ENCODE results near the gene MPRIP.

Gene MPRIP

DNA sequence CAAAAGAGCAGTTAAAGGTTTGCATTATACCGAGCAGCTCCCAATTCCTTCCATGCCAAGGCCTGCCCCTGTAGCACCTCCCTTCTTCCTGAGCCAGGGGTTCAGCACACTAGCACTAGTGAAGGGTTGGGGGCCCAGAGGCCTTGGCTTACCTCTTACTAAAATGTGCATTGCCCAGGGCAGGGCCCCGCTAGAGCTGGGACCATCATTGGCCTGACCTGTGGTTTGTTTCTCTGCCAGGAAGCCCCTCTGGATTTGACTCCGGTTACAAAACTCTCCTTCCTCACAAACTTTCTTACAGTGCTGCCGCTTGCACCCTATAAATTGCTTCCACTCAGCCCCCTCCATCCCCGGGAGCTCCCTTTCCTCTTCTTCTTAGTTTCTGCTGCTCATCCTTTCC, 33.8 kb downstream of the MPRIP start:
- no peak for ATAC-seq
- no peak for TF ChIP-seq POU6F1 (CRISPR knock-in tag; IDR thresholded peaks at IDR 0.05; ENCODE audit: borderline replicate concordance, low read depth)
- no peak for TF ChIP-seq RARB (CRISPR knock-in tag; IDR thresholded peaks at IDR 0.05)

DNA sequence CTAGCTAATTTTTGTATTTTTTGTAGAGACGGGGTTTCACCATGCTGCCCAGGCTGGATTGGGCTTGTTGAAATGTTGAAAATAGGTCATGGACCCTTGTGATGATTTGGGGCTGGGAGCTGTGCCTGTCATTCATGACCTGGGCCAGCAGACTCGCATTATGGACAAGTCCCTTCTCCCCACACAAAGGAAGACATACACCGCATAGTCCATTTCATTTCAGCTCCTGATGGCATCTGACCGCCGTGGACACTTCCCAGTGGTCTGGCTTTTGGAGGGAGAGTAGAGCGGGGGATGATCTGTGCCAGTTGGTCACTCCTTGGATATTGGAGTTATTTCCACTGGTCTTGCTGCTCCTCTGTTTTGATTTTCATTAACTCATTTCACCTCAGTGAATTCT, 34.8 kb downstream of the MPRIP start:
- TF ChIP-seq SNAI2 (CRISPR knock-in tag; IDR thresholded peaks at IDR 0.05), result no peak
- no peak for TF ChIP-seq CREB5 (CRISPR knock-in tag; IDR thresholded peaks at IDR 0.05; ENCODE audit: low read depth)
- no peak for TF ChIP-seq PPARA (CRISPR knock-in tag; IDR thresholded peaks at IDR 0.05; ENCODE audit: borderline replicate concordance)
- no peak for TF ChIP-seq BACH2 (CRISPR knock-in tag; IDR thresholded peaks at IDR 0.05; ENCODE audit: borderline replicate concordance)
- ATAC-seq, result no peak

DNA sequence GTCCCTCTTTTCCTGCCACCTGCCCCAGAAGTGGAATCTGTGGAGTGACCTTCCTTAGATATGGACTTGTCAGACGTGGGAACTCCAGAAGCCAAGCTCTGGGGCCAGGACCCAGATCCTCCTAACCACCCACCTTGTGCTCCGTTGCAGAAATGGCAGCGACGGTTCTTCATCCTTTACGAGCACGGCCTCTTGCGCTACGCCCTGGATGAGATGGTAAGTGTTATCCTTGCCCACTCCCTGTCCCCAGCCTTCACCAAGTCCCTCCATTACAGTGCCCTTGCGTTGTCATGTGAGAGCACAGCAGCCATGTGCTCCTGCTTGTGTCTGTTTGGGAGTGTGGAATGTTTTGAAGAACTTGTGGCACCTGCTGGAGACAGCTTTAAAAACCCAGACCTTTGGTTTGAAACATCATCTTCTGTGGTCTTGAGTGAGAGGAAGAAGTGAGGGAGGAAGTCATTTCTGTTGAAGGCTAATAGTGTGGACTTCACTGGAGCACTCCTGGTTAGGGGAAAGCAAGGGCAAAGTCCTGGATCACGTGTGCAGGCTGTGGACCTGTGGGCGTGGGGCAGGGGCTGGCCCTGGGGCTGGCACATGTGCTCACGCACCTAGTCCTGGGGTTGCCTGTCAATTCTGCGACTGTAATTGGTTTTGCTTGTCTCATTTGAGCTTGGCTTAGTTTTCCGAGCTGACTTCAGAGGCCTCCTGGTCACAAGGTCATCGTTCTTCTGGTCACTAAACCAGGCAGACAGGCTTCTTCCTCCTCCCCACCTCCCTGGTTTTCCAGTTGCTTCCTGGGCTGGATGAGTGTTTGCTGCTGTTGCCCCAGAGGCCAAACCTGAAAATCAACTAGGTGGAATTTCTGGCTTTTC, 35.8 kb downstream of the MPRIP start:
- no peak for TF ChIP-seq POU6F1 (CRISPR knock-in tag; IDR thresholded peaks at IDR 0.05; ENCODE audit: borderline replicate concordance, low read depth)
- no peak for TF ChIP-seq ISL1 (CRISPR knock-in tag; IDR thresholded peaks at IDR 0.05)
- TF ChIP-seq, protein P1, sequence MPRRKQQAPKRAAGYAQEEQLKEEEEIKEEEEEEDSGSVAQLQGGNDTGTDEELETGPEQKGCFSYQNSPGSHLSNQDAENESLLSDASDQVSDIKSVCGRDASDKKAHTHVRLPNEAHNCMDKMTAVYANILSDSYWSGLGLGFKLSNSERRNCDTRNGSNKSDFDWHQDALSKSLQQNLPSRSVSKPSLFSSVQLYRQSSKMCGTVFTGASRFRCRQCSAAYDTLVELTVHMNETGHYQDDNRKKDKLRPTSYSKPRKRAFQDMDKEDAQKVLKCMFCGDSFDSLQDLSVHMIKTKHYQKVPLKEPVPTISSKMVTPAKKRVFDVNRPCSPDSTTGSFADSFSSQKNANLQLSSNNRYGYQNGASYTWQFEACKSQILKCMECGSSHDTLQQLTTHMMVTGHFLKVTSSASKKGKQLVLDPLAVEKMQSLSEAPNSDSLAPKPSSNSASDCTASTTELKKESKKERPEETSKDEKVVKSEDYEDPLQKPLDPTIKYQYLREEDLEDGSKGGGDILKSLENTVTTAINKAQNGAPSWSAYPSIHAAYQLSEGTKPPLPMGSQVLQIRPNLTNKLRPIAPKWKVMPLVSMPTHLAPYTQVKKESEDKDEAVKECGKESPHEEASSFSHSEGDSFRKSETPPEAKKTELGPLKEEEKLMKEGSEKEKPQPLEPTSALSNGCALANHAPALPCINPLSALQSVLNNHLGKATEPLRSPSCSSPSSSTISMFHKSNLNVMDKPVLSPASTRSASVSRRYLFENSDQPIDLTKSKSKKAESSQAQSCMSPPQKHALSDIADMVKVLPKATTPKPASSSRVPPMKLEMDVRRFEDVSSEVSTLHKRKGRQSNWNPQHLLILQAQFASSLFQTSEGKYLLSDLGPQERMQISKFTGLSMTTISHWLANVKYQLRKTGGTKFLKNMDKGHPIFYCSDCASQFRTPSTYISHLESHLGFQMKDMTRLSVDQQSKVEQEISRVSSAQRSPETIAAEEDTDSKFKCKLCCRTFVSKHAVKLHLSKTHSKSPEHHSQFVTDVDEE (CRISPR knock-in tag; IDR thresholded peaks at IDR 0.05), result no peak
- TF ChIP-seq ZNF70 (CRISPR knock-in tag; IDR thresholded peaks at IDR 0.05), result no peak
- TF ChIP-seq ZFP30 (CRISPR knock-in tag; IDR thresholded peaks at IDR 0.05), result no peak
- TF ChIP-seq CSRNP3 (CRISPR knock-in tag; IDR thresholded peaks at IDR 0.05), result no peak
- no peak for TF ChIP-seq TCF4 (CRISPR knock-in tag; IDR thresholded peaks at IDR 0.05; ENCODE audit: borderline replicate concordance)
- TF ChIP-seq SNAI2 (CRISPR knock-in tag; IDR thresholded peaks at IDR 0.05), result no peak
- no peak for TF ChIP-seq ZC3H10 (CRISPR knock-in tag; IDR thresholded peaks at IDR 0.05)
- TF ChIP-seq CREB5 (CRISPR knock-in tag; IDR thresholded peaks at IDR 0.05; ENCODE audit: low read depth), result no peak
- TF ChIP-seq, protein P2, sequence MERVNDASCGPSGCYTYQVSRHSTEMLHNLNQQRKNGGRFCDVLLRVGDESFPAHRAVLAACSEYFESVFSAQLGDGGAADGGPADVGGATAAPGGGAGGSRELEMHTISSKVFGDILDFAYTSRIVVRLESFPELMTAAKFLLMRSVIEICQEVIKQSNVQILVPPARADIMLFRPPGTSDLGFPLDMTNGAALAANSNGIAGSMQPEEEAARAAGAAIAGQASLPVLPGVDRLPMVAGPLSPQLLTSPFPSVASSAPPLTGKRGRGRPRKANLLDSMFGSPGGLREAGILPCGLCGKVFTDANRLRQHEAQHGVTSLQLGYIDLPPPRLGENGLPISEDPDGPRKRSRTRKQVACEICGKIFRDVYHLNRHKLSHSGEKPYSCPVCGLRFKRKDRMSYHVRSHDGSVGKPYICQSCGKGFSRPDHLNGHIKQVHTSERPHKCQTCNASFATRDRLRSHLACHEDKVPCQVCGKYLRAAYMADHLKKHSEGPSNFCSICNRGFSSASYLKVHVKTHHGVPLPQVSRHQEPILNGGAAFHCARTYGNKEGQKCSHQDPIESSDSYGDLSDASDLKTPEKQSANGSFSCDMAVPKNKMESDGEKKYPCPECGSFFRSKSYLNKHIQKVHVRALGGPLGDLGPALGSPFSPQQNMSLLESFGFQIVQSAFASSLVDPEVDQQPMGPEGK (CRISPR knock-in tag; IDR thresholded peaks at IDR 0.05; ENCODE audit: borderline replicate concordance), result no peak
- TF ChIP-seq ZNF565 (CRISPR knock-in tag; conservative IDR thresholded peaks at IDR 0.05; ENCODE audit: low read depth), result no peak
- no peak for ATAC-seq

Data from SK-N-SH treated with all-trans-retinoic acid at 6 μM for 48 hours (cell line).